HepG2 (cell line): ENCODE measurements around the gene KLHL35. TPM values are rescaled to one million over a fixed set of nuclear protein-coding genes. Genes with fewer than 3 reads are reported as not detected.

Source experiments
- CBX5 ChIP-seq: sonication (generic); formaldehyde crosslinking; IDR thresholded peaks from 2 replicates; pipeline ENCODE4 v1.4.0; 2020; ENCODE audit warnings: missing genetic modification reagents, borderline replicate concordance
- FOSL2 ChIP-seq: sonication (generic); formaldehyde crosslinking; IDR thresholded peaks from 2 replicates; pipeline ENCODE4 v1.4.0; 2020; ENCODE audit warnings: missing genetic modification reagents
- FOXK1 ChIP-seq: sonication (generic); formaldehyde crosslinking; IDR thresholded peaks from 2 replicates; pipeline ENCODE4 v1.4.0; 2020; ENCODE audit warnings: low read depth, missing genetic modification reagents, borderline replicate concordance
- GATAD1 ChIP-seq: IDR thresholded peaks from 2 replicates; pipeline ENCODE4 v1.6.1; 2016; ENCODE audit warnings: missing genetic modification reagents, missing compliant biosample characterization
- KDM2A ChIP-seq: sonication (generic); formaldehyde crosslinking; IDR thresholded peaks from 2 replicates; pipeline ENCODE4 v1.4.0; 2020; ENCODE audit warnings: low read depth, missing genetic modification reagents, borderline replicate concordance
- PITX1 ChIP-seq: sonication (generic); formaldehyde crosslinking; IDR thresholded peaks from 2 replicates; pipeline ENCODE4 v1.5.1; 2020; ENCODE audit warnings: mild to moderate bottlenecking, missing genetic modification reagents
- SALL1 ChIP-seq: sonication (generic); formaldehyde crosslinking; IDR thresholded peaks from 2 replicates; pipeline ENCODE4 v1.8.0; 2022; ENCODE audit warnings: mild to moderate bottlenecking, missing genetic modification reagents
- SMAD1 ChIP-seq: sonication (generic); formaldehyde crosslinking; IDR thresholded peaks from 2 replicates; pipeline ENCODE4 v1.4.0; 2020; ENCODE audit warnings: missing genetic modification reagents, low read depth, mild to moderate bottlenecking, borderline replicate concordance
- SNRNP70 ChIP-seq: fragments of 200-400 bp; formaldehyde crosslinking; IDR thresholded peaks from 2 replicates; pipeline ENCODE4 v1.6.1; 2017; ENCODE audit warnings: mild to moderate bottlenecking, low read depth, low read length, moderate library complexity
- TEAD3 ChIP-seq: optimal IDR thresholded peaks from 2 replicates; pipeline ENCODE3; 2016; ENCODE audit warnings: borderline replicate concordance
- ZMYM3 ChIP-seq: sonication (generic); formaldehyde crosslinking; IDR thresholded peaks from 2 replicates; pipeline ENCODE4 v1.5.1; 2020; ENCODE audit warnings: mild to moderate bottlenecking, missing genetic modification reagents
- ZNF350 ChIP-seq: sonication (generic); formaldehyde crosslinking; IDR thresholded peaks from 2 replicates; pipeline ENCODE4 v1.4.0; 2020; ENCODE audit warnings: mild to moderate bottlenecking, low read depth, missing genetic modification reagents, borderline replicate concordance
- ZNF629 ChIP-seq: sonication (generic); formaldehyde crosslinking; conservative IDR thresholded peaks from 2 replicates; pipeline ENCODE4 v1.5.0; 2020; ENCODE audit warnings: missing genetic modification reagents
- polyA plus RNA-seq, 8 experiments: library from polyadenylated mRNA; depleted of rRNA in 3 of 8; stranded (reverse) in 7 of 8; unstranded in 1 of 8; fragments of >200 nt; fragmentation: Illumina TruSeq in 4 of 8; extraction: Trizol in 4 of 8; gene quantifications; 2 replicates each; pipeline versions ENCODE4 v1.2.1 to v1.2.3, GENCODE V29; 2011 to 2016; ENCODE audit warnings: low read depth in 4 of 8, missing spikeins in 1 of 8, mixed read lengths in 1 of 8; ENCODE audit not compliant: insufficient read depth in 1 of 8
- total RNA-seq, 5 experiments: library from RNA; depleted of rRNA; stranded (reverse); fragments of >200 nt; fragmentation: Illumina TruSeq; extraction: Trizol; gene quantifications; 2 replicates each; pipeline ENCODE4 v1.2.3, GENCODE V29; 2016; ENCODE audit warnings: low read depth in 1 of 5
- TF ChIP-seq, protein P1 (sequence below): sonication (generic); formaldehyde crosslinking; IDR thresholded peaks from 2 replicates; pipeline ENCODE4 v1.5.0; 2020; ENCODE audit warnings: mild to moderate bottlenecking, missing genetic modification reagents, moderate library complexity
- TF ChIP-seq, protein P2 (sequence below): sonication (generic); formaldehyde crosslinking; IDR thresholded peaks from 2 replicates; pipeline ENCODE4 v1.4.0; 2020; ENCODE audit warnings: missing genetic modification reagents, borderline replicate concordance
- TF ChIP-seq, protein P3 (sequence below): sonication (generic); formaldehyde crosslinking; IDR thresholded peaks from 2 replicates; pipeline ENCODE4 v1.4.0; 2020; ENCODE audit warnings: mild to moderate bottlenecking, missing genetic modification reagents
- TF ChIP-seq, protein P4 (sequence below): IDR thresholded peaks from 2 replicates; pipeline ENCODE4 v1.6.1; 2016; ENCODE audit warnings: missing genetic modification reagents, missing compliant biosample characterization
- TF ChIP-seq, protein P5 (sequence below): sonication (generic); formaldehyde crosslinking; IDR thresholded peaks from 2 replicates; pipeline ENCODE4 v1.4.0; 2020; ENCODE audit warnings: missing genetic modification reagents
- TF ChIP-seq, protein P6 (sequence below): IDR thresholded peaks from 2 replicates; pipeline ENCODE4 v1.6.1; 2016; ENCODE audit warnings: low read depth, borderline replicate concordance

The KLHL35 gene
- total and polyA plus RNA-seq, 2 of the 13 experiments (the other 11 are each of a cell fraction or from before 2014, with no cell fraction given), result not detected

DNA sequence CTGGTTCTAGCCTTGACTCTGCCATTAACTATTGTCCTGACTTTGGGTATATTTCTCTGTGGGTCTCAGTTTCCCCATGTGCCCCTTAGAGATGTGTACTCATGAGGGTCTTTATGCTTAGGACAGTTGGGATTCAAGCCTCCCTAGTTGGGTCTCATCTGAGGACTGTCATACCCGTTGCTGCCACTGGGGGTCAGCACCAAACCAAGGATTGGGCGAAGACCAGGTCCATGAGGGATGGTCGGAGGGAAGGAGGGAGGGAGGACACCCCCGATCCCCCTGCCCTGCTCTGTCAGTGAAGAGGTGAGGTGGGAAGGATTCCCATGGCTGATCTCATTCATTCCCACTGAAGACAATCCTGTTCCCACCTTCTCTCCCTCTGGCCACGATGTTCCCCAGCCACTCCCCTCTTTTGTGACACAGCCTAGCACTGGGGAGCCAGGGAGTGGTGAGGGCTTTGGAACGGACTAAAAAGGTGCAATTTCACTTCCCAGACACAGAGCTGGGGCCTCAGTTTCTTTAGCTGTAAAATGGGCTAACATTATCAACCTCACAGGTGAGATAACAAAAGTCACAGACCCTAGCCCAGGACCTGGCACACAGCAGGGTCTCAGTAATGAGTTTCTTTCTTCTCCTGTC is 12.4 kb upstream of the KLHL35 start (continued):
- TF ChIP-seq, protein P1, sequence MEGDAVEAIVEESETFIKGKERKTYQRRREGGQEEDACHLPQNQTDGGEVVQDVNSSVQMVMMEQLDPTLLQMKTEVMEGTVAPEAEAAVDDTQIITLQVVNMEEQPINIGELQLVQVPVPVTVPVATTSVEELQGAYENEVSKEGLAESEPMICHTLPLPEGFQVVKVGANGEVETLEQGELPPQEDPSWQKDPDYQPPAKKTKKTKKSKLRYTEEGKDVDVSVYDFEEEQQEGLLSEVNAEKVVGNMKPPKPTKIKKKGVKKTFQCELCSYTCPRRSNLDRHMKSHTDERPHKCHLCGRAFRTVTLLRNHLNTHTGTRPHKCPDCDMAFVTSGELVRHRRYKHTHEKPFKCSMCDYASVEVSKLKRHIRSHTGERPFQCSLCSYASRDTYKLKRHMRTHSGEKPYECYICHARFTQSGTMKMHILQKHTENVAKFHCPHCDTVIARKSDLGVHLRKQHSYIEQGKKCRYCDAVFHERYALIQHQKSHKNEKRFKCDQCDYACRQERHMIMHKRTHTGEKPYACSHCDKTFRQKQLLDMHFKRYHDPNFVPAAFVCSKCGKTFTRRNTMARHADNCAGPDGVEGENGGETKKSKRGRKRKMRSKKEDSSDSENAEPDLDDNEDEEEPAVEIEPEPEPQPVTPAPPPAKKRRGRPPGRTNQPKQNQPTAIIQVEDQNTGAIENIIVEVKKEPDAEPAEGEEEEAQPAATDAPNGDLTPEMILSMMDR (CRISPR knock-in tag), result peak; percentile 97
- TF ChIP-seq CBX5 (CRISPR knock-in tag), result 0 out of 2 replicates have a peak, but pooled peaks have one; percentile 0
- TF ChIP-seq ZNF629 (CRISPR knock-in tag), result peak; percentile 66
- peak; percentile 15; the same call in 1 of the 2 replicates for TF ChIP-seq PITX1 (CRISPR knock-in tag)
- peak; percentile 36; the same call in 1 of the 2 replicates for TF ChIP-seq SALL1 (CRISPR knock-in tag)
- TF ChIP-seq, protein P2, sequence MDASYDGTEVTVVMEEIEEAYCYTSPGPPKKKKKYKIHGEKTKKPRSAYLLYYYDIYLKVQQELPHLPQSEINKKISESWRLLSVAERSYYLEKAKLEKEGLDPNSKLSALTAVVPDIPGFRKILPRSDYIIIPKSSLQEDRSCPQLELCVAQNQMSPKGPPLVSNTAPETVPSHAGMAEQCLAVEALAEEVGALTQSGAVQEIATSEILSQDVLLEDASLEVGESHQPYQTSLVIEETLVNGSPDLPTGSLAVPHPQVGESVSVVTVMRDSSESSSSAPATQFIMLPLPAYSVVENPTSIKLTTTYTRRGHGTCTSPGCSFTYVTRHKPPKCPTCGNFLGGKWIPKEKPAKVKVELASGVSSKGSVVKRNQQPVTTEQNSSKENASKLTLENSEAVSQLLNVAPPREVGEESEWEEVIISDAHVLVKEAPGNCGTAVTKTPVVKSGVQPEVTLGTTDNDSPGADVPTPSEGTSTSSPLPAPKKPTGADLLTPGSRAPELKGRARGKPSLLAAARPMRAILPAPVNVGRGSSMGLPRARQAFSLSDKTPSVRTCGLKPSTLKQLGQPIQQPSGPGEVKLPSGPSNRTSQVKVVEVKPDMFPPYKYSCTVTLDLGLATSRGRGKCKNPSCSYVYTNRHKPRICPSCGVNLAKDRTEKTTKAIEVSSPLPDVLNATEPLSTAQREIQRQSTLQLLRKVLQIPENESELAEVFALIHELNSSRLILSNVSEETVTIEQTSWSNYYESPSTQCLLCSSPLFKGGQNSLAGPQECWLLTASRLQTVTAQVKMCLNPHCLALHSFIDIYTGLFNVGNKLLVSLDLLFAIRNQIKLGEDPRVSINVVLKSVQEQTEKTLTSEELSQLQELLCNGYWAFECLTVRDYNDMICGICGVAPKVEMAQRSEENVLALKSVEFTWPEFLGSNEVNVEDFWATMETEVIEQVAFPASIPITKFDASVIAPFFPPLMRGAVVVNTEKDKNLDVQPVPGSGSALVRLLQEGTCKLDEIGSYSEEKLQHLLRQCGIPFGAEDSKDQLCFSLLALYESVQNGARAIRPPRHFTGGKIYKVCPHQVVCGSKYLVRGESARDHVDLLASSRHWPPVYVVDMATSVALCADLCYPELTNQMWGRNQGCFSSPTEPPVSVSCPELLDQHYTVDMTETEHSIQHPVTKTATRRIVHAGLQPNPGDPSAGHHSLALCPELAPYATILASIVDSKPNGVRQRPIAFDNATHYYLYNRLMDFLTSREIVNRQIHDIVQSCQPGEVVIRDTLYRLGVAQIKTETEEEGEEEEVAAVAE (CRISPR knock-in tag), result peak; percentile 42; the same call in 1 of the 2 replicates
- TF ChIP-seq SMAD1, result peak; percentile 75; the same call in 1 of the 2 replicates
- TF ChIP-seq, protein P3, sequence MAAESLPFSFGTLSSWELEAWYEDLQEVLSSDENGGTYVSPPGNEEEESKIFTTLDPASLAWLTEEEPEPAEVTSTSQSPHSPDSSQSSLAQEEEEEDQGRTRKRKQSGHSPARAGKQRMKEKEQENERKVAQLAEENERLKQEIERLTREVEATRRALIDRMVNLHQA (CRISPR knock-in tag), result no peak
- peak; percentile 41; the same call in 1 of the 2 replicates for TF ChIP-seq KDM2A (CRISPR knock-in tag)
- TF ChIP-seq ZMYM3 (CRISPR knock-in tag), result 0 out of 2 replicates have a peak, but pooled peaks have one; percentile 30
- TF ChIP-seq FOXK1 (CRISPR knock-in tag), result no peak
- TF ChIP-seq TEAD3 (CRISPR knock-in tag), result peak; percentile 38
- TF ChIP-seq, protein P4, sequence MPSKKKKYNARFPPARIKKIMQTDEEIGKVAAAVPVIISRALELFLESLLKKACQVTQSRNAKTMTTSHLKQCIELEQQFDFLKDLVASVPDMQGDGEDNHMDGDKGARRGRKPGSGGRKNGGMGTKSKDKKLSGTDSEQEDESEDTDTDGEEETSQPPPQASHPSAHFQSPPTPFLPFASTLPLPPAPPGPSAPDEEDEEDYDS (CRISPR knock-in tag), result no peak
- no peak for TF ChIP-seq SNRNP70
- TF ChIP-seq, protein P5, sequence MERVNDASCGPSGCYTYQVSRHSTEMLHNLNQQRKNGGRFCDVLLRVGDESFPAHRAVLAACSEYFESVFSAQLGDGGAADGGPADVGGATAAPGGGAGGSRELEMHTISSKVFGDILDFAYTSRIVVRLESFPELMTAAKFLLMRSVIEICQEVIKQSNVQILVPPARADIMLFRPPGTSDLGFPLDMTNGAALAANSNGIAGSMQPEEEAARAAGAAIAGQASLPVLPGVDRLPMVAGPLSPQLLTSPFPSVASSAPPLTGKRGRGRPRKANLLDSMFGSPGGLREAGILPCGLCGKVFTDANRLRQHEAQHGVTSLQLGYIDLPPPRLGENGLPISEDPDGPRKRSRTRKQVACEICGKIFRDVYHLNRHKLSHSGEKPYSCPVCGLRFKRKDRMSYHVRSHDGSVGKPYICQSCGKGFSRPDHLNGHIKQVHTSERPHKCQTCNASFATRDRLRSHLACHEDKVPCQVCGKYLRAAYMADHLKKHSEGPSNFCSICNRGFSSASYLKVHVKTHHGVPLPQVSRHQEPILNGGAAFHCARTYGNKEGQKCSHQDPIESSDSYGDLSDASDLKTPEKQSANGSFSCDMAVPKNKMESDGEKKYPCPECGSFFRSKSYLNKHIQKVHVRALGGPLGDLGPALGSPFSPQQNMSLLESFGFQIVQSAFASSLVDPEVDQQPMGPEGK (CRISPR knock-in tag), result peak; percentile 50; the same call in 1 of the 2 replicates
- 0 out of 2 replicates have a peak, but pooled peaks have one; percentile 52 for TF ChIP-seq ZNF350 (CRISPR knock-in tag)
- TF ChIP-seq FOSL2 (CRISPR knock-in tag), result peak; percentile 16; the same call in 1 of the 2 replicates
- TF ChIP-seq, protein P6, sequence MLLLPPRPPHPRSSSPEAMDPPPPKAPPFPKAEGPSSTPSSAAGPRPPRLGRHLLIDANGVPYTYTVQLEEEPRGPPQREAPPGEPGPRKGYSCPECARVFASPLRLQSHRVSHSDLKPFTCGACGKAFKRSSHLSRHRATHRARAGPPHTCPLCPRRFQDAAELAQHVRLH (CRISPR knock-in tag), result peak; percentile 41; the same call in 1 of the 2 replicates
- TF ChIP-seq GATAD1, result no peak
